SW480 (cell line): ENCODE results near the gene GSTCD.
A peak's percentile ranks its signal among the peaks of the same experiment; 100 is the strongest.
"Not testable (repeated sequence)": the region's sequence is repeated elsewhere in the genome, so short reads cannot be mapped to it uniquely, and the experiment has no call there.

Experiments
- DNase-seq: peaks from one replicate; pipeline ENCODE4 v3.0.0-alpha.2; 2016; ENCODE audit warnings: low spot score

Gene GSTCD

GRCh38 chr4:105715692-105716278, 7.2 kb downstream of the GSTCD start:
- peak; percentile 24 for DNase-seq

GRCh38 chr4:105719204-105719603, 10.6 kb downstream of the GSTCD start:
- DNase-seq, result no peak

- DNase-seq, result no peak
Observed at GRCh38 chr4:105725623-105726022, 17.0 kb downstream of the GSTCD start.

GRCh38 chr4:105729895-105730294, 21.3 kb downstream of the GSTCD start:
- not testable (repeated sequence) for DNase-seq

GRCh38 chr4:105735217-105735616, 26.6 kb downstream of the GSTCD start:
- not testable (repeated sequence) for DNase-seq

GRCh38 chr4:105741548-105741947, 33.0 kb downstream of the GSTCD start:
- DNase-seq, result no peak

GRCh38 chr4:105748222-105748621, 39.6 kb downstream of the GSTCD start:
- DNase-seq, result no peak

GRCh38 chr4:105751718-105752299, 43.2 kb downstream of the GSTCD start:
- no peak for DNase-seq

GRCh38 chr4:105753361-105753760, 44.8 kb downstream of the GSTCD start:
- no peak for DNase-seq

GRCh38 chr4:105755375-105755774, 46.8 kb downstream of the GSTCD start:
- no peak for DNase-seq

- DNase-seq, result no peak
Observed at GRCh38 chr4:105758958-105759357, 50.4 kb downstream of the GSTCD start.

- DNase-seq, result peak; percentile 72
Observed at GRCh38 chr4:105765690-105766407, 57.3 kb downstream of the GSTCD start.

GRCh38 chr4:105767579-105767978, 59.0 kb downstream of the GSTCD start:
- no peak for DNase-seq

GRCh38 chr4:105770524-105770923, 61.9 kb downstream of the GSTCD start:
- DNase-seq, result not testable (repeated sequence)

GRCh38 chr4:105772065-105772464, 63.5 kb downstream of the GSTCD start:
- not testable (repeated sequence) for DNase-seq

- DNase-seq, result not testable (repeated sequence)
Observed at GRCh38 chr4:105775760-105776415, 67.3 kb downstream of the GSTCD start.

GRCh38 chr4:105780176-105780575, 71.6 kb downstream of the GSTCD start:
- DNase-seq, result no peak

- DNase-seq, result no peak
Observed at GRCh38 chr4:105784761-105785160, 76.2 kb downstream of the GSTCD start.

GRCh38 chr4:105785792-105786191, 77.2 kb downstream of the GSTCD start:
- no peak for DNase-seq

GRCh38 chr4:105786748-105787147, 78.2 kb downstream of the GSTCD start:
- no peak for DNase-seq

- no peak for DNase-seq
Observed at GRCh38 chr4:105797225-105797624, 88.6 kb downstream of the GSTCD start.

GRCh38 chr4:105805501-105806120, 97.0 kb downstream of the GSTCD start:
- DNase-seq, result no peak
